HFF-Myc (cell line): ENCODE results near the gene MAST4.

ENCODE experiments used
- DNase-seq: peaks from one replicate; pipeline ENCODE4 v3.0.0-alpha.2; 2011; ENCODE audit warnings: low read depth; ENCODE audit errors: extremely low read depth
- H3K4me3 ChIP-seq: replicated peaks from 2 replicates; pipeline ENCODE4 v1.5.1; 2011; ENCODE audit warnings: low read depth, mild to moderate bottlenecking, control low read depth, low read length
- CTCF ChIP-seq: IDR thresholded peaks from 2 replicates; pipeline ENCODE4 v1.5.1; 2012; ENCODE audit warnings: mild to moderate bottlenecking, low read depth, low read length, control low read depth; ENCODE audit errors: missing control alignments

The MAST4 gene

GRCh38 chr5:66595756-66596635 lies at the start of gene MAST4:
Gene MAST4, plus strand, starts transcription at chr5:66596393. Its CDS starts 263 bp downstream, at chr5:66596656.
- peak; percentile 21 for DNase-seq
- H3K4me3 ChIP-seq = peak within 1 kb of the TSS; percentile 47
- TF ChIP-seq CTCF = no peak

GRCh38 chr5:66546541-66546940 lies 49.7 kb upstream of the MAST4 start:
- H3K4me3 ChIP-seq = no peak overlapping the region
- DNase-seq = no peak
- no peak for TF ChIP-seq CTCF

- no peak overlapping the region for H3K4me3 ChIP-seq
- TF ChIP-seq CTCF = no peak
- DNase-seq = no peak
These were observed 44.9 kb upstream of the MAST4 start for GRCh38 chr5:66551338-66551737.

- TF ChIP-seq CTCF = no peak
- DNase-seq = no peak
- no peak overlapping the region for H3K4me3 ChIP-seq
These were observed 44.2 kb upstream of the MAST4 start for GRCh38 chr5:66551945-66552344.

GRCh38 chr5:66553368-66553912 lies 42.8 kb upstream of the MAST4 start:
- TF ChIP-seq CTCF = no peak
- H3K4me3 ChIP-seq = no peak overlapping the region
- DNase-seq = no peak

GRCh38 chr5:66553916-66554575 lies 42.1 kb upstream of the MAST4 start:
- TF ChIP-seq CTCF = no peak
- no peak overlapping the region for H3K4me3 ChIP-seq
- no peak for DNase-seq
